SH-SY5Y (cell line): ENCODE measurements around the gene USP24.

ENCODE experiments used
- GATA2 ChIP-seq: IDR thresholded peaks from 2 replicates; pipeline ENCODE4 v1.6.1; 2011; ENCODE audit warnings: mild to moderate bottlenecking, low read depth, low read length
- GATA3 ChIP-seq: IDR thresholded peaks from 2 replicates; pipeline ENCODE4 v1.6.1; 2011; ENCODE audit warnings: low read depth, mild to moderate bottlenecking, low read length, moderate library complexity

- TF ChIP-seq GATA2 (no peak), GATA3 (no peak)
These were observed 151.0 kb downstream of the USP24 start for GRCh38 chr1:55064071-55064581.
